Epithelial cell of proximal tubule (primary cell): ENCODE measurements around the gene LRRC72. TPM values are rescaled to one million over a fixed set of nuclear protein-coding genes. Genes with fewer than 3 reads are reported as not detected.

Experiments used
- DNase-seq: peaks from one replicate; pipeline ENCODE4 v3.0.0-alpha.2; 2011; ENCODE audit warnings: low read depth
- H3K4me3 ChIP-seq: 2 replicates; pipeline ENCODE4 v1.5.1; 2011; ENCODE audit warnings: low read depth, mild to moderate bottlenecking, low read length
- CTCF ChIP-seq: conservative IDR thresholded peaks from 2 replicates; pipeline ENCODE4 v1.5.1; 2012; ENCODE audit warnings: low read depth, mild to moderate bottlenecking, low read length
- total RNA-seq: library from RNA; depleted of rRNA; stranded (reverse); fragments of >200 nt; gene quantifications from 2 replicates; pipeline ENCODE4 v1.2.3, GENCODE V29; 2015

The LRRC72 gene
- total RNA-seq, 1 donor from 2014 or later, result not detected

DNA sequence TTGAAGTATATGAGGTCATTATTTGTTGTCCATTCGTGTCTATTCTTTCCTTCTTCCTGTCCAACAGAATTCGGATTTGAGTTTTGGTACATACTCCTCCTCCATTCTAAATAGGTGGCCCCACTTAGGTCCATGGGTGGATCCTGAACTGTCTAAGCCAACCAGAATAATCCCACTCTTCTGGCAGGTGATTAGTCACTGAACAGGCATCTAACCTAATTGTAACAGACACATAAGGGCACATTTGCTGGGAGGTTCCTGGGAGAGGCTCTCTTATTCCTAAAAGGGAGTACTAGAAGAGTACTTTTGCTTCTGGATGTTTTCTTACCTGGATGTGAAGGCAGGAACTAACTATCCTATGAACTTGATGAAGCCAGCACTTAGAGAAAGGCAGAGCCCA is 16.8 kb downstream of the LRRC72 start:
- DNase-seq, result no peak
- no peak for TF ChIP-seq CTCF
- no peak overlapping the region for H3K4me3 ChIP-seq

DNA sequence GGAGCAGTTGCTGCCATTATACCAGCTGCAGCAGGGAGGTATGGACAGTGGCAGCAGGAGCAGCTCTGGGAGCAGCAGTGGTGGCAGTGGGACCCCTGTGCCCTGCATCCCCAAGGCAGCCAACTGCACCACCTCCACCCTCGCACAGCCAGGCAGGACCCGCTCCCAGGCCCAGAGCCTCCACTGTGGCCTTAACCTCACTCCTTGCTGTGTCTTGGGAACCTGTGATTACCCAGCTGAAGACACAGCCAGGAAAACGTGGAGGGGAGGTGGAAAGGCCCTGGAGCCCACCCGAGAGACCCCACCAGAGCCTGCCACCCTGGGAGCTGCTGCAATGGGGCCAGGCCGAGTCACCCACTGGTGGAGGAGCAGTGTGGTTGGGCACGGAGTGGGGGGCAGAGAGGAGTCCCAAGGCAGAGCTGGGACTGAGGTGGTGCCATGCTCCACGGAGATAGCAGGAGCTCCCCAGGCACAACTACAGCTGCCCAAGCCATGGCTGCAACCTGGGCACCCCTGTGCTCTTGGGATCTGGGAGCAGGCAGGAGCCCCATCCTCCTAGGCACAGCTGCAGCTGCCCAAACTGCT is 20.4 kb downstream of the LRRC72 start:
- H3K4me3 ChIP-seq, result no peak overlapping the region
- DNase-seq, result no peak
- TF ChIP-seq CTCF, result no peak

- TF ChIP-seq CTCF, result no peak
- H3K4me3 ChIP-seq, result no peak overlapping the region
- no peak for DNase-seq
These were observed 21.8 kb downstream of the LRRC72 start for GRCh38 chr7:16548428-16548827.

GRCh38 chr7:16550671-16551070 is 24.0 kb downstream of the LRRC72 start:
- no peak for DNase-seq
- no peak for TF ChIP-seq CTCF

DNA sequence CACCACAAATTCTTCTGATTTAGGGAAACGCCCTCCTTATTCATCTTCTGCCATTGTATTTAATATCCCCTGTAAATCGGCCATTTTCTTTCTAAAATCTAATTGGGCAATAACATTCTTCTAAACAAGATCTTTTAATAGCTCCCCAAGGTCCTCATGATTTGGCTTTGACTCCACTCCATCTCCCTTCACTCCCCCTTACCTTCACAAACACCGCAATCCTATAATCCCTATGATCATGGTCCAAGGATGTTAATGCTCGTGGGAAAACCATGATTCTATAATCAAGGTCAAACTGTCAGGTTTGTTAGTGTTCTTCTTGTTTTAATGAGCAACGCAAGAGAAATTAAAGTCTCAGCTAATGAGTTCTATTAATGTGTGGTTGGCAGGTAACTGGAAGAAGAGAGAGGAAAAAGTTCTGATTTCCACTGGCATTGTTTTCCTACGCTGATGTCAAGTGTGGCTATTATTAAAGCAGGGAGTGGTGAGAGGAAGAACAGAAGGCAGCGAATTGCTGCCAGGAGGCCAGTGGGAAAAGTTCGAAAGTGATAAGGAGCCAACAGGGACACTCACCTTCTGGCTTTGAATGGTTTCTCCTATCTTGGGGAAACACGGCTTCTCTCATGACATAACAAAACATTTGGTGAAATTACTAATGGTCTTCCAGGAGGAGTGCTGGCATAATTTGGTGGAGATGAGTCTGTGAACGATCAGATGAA is 28.1 kb downstream of the LRRC72 start:
- H3K4me3 ChIP-seq, result no peak overlapping the region
- no peak for TF ChIP-seq CTCF
- no peak for DNase-seq

More at GRCh38 chr7:16550671-16551070, 24.0 kb downstream of the LRRC72 start:
- no peak overlapping the region for H3K4me3 ChIP-seq

DNA sequence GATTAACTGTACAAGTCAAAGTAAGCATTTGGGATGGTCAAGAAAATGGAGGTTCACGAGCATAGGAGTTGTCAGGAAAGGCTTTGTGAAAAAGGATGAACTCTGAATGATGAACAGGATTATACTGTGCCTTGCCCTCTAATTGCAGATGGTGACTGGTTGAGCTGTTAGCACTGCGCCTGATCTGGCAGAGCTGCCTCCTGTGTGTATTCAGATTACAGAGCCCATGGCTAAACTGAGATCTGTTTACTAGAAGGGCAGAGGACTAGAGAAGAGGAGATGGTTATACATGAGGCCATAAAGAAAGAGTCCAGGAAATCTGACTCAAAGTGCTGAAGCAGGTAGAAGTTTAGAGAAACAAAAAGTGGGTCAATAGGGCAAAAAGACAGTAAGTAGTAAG is 29.7 kb downstream of the LRRC72 start:
- no peak for TF ChIP-seq CTCF
- no peak for DNase-seq
- H3K4me3 ChIP-seq, result no peak overlapping the region
